NCI-H1105 treated with DMSO at 0.1 percent for 48 hours (cell line): ENCODE measurements around the gene DDAH1.

Experiments
- DNase-seq: peaks from one replicate; lab custom pipeline; 2025; lab: John Stamatoyannopoulos, UW

Gene DDAH1

GRCh38 chr1:85303440-85304162 lies 161.4 kb downstream of the DDAH1 start:
- DNase-seq: no peak

- DNase-seq: no peak
These were observed 164.8 kb downstream of the DDAH1 start for GRCh38 chr1:85300140-85300539.

- peak; percentile 76 for DNase-seq
These were observed 166.9 kb downstream of the DDAH1 start for GRCh38 chr1:85297855-85298629.

GRCh38 chr1:85297538-85297854 lies 167.5 kb downstream of the DDAH1 start:
- no peak for DNase-seq

GRCh38 chr1:85296980-85297379 lies 168.0 kb downstream of the DDAH1 start:
- DNase-seq: no peak

GRCh38 chr1:85295654-85296053 lies 169.3 kb downstream of the DDAH1 start:
- DNase-seq: no peak

GRCh38 chr1:85295006-85295431 lies 169.9 kb downstream of the DDAH1 start:
- DNase-seq: no peak

- DNase-seq: no peak
These were observed 174.1 kb downstream of the DDAH1 start for GRCh38 chr1:85290826-85291225.

GRCh38 chr1:85289848-85290335 lies 175.1 kb downstream of the DDAH1 start:
- DNase-seq: no peak

- no peak for DNase-seq
These were observed 175.6 kb downstream of the DDAH1 start for GRCh38 chr1:85289207-85289847.

- DNase-seq: no peak
These were observed 180.8 kb downstream of the DDAH1 start for GRCh38 chr1:85284202-85284601.

- DNase-seq: no peak
These were observed 181.3 kb downstream of the DDAH1 start for GRCh38 chr1:85283475-85284199.

GRCh38 chr1:85282424-85282823 lies 182.5 kb downstream of the DDAH1 start:
- DNase-seq: no peak

- no peak for DNase-seq
These were observed 184.3 kb downstream of the DDAH1 start for GRCh38 chr1:85280636-85281035.

- DNase-seq: no peak
These were observed 185.4 kb downstream of the DDAH1 start for GRCh38 chr1:85279458-85280080.

GRCh38 chr1:85278853-85279314 lies 186.1 kb downstream of the DDAH1 start:
- no peak for DNase-seq

GRCh38 chr1:85277802-85278201 lies 187.2 kb downstream of the DDAH1 start:
- DNase-seq: no peak

GRCh38 chr1:85276978-85277639 lies 187.8 kb downstream of the DDAH1 start:
- no peak for DNase-seq

- DNase-seq: peak; percentile 99
These were observed 188.6 kb downstream of the DDAH1 start, which contains the start of gene BCL10 for GRCh38 chr1:85276215-85276977. Gene BCL10 (minus strand): TSS chr1:85276632. CDS start chr1:85276352, 280 bp downstream.

GRCh38 chr1:85275701-85276214 lies 189.2 kb downstream of the DDAH1 start:
- no peak for DNase-seq
